Endothelial cell (in vitro differentiated cells): ENCODE measurements around the gene CHCHD6. TPM values are rescaled to one million over a fixed set of nuclear protein-coding genes. Genes with fewer than 3 reads are reported as not detected.
"Not testable (repeated sequence)": the region's sequence is repeated elsewhere in the genome, so short reads cannot be mapped to it uniquely, and the experiment has no call there.

Experiments
- DNase-seq: peaks from one replicate; pipeline ENCODE4 v3.0.0; 2021; ENCODE audit warnings: low spot score
- H3K27ac Mint-ChIP-seq: one replicate; pipeline ENCODE4 v1.8.0; 2021; ENCODE audit warnings: mixed read lengths, inconsistent platforms; ENCODE audit not compliant: unreplicated experiment
- H3K27me3 Mint-ChIP-seq: one replicate; pipeline ENCODE4 v1.8.0; 2021; ENCODE audit warnings: mild to moderate bottlenecking, moderate library complexity, mixed read lengths, inconsistent platforms; ENCODE audit not compliant: unreplicated experiment
- H3K36me3 Mint-ChIP-seq: one replicate; pipeline ENCODE4 v1.8.0; 2021; ENCODE audit warnings: mild to moderate bottlenecking, low read depth, mixed read lengths, inconsistent platforms; ENCODE audit not compliant: unreplicated experiment
- H3K4me1 Mint-ChIP-seq: one replicate; pipeline ENCODE4 v1.8.0; 2021; ENCODE audit warnings: mild to moderate bottlenecking, mixed read lengths, inconsistent platforms; ENCODE audit not compliant: unreplicated experiment
- H3K4me3 Mint-ChIP-seq: one replicate; pipeline ENCODE4 v1.8.0; 2021; ENCODE audit warnings: mild to moderate bottlenecking, mixed read lengths, inconsistent platforms; ENCODE audit not compliant: unreplicated experiment
- H3K9me3 Mint-ChIP-seq: one replicate; pipeline ENCODE4 v1.8.0; 2021; ENCODE audit warnings: mixed read lengths, inconsistent platforms; ENCODE audit not compliant: unreplicated experiment
- CTCF ChIP-seq: fragments of 200-600 bp; sonication (generic); IDR thresholded peaks from one replicate; pipeline ENCODE4 v1.5.0; 2021; ENCODE audit warnings: antibody characterized with exemption; ENCODE audit not compliant: unreplicated experiment
- total RNA-seq: library from RNA; stranded (reverse); fragmentation: NEBNext Ultra II Directional; extraction: Animal tissue kit (Norgen Biotek cat#: 25700); gene quantifications from one replicate; pipeline ENCODE4 v1.2.1, GENCODE V29; 2021; ENCODE audit not compliant: unreplicated experiment

CHCHD6 gene
- total RNA-seq, 1 donor from 2014 or later, result 9.2 TPM

GRCh38 chr3:126799099-126799498 lies 95.1 kb downstream of the CHCHD6 start:
- no peak for DNase-seq
- no peak overlapping the region for H3K4me3 Mint-ChIP-seq
- H3K27ac Mint-ChIP-seq, result no peak overlapping the region
- H3K36me3 Mint-ChIP-seq, result peaks cover 12% of the 10 kb centered on the region
- TF ChIP-seq CTCF, result no peak
- H3K4me1 Mint-ChIP-seq, result peaks cover 13% of the 10 kb centered on the region
- H3K27me3 Mint-ChIP-seq, result peaks cover 5% of the 10 kb centered on the region
- H3K9me3 Mint-ChIP-seq, result peaks cover 17% of the 10 kb centered on the region

- Mint-ChIP-seq H3K9me3 (peaks cover 17% of the 10 kb centered on the region), H3K4me1 (peaks cover 13% of the 10 kb centered on the region), H3K36me3 (peaks cover 12% of the 10 kb centered on the region)
- not testable (repeated sequence) for H3K27ac Mint-ChIP-seq, DNase-seq, H3K4me3 Mint-ChIP-seq, H3K27me3 Mint-ChIP-seq
Measured at GRCh38 chr3:126801312-126801711, 97.3 kb downstream of the CHCHD6 start.

- Mint-ChIP-seq H3K9me3 (peaks cover under 1% of the 10 kb centered on the region), H3K4me3 (no peak overlapping the region), H3K27me3 (no peaks in the 10 kb centered on the region), H3K27ac (no peak overlapping the region), H3K4me1 (no peaks in the 10 kb centered on the region), H3K36me3 (no peaks in the 10 kb centered on the region)
- DNase-seq, result no peak
- TF ChIP-seq CTCF, result no peak
Measured at GRCh38 chr3:126807795-126808194, 103.8 kb downstream of the CHCHD6 start.

- Mint-ChIP-seq H3K27me3 (no peaks in the 10 kb centered on the region), H3K9me3 (no peaks in the 10 kb centered on the region), H3K4me3 (no peak overlapping the region), H3K4me1 (peaks cover 7% of the 10 kb centered on the region), H3K36me3 (no peaks in the 10 kb centered on the region), H3K27ac (no peak overlapping the region)
- no peak for TF ChIP-seq CTCF
- DNase-seq, result no peak
Measured at GRCh38 chr3:126811530-126811929, 107.5 kb downstream of the CHCHD6 start.

- Mint-ChIP-seq H3K27ac (no peak overlapping the region), H3K4me1 (peaks cover 22% of the 10 kb centered on the region), H3K27me3 (peaks cover 2% of the 10 kb centered on the region), H3K36me3 (no peaks in the 10 kb centered on the region), H3K4me3 (no peak overlapping the region), H3K9me3 (no peaks in the 10 kb centered on the region)
- no peak for TF ChIP-seq CTCF
- no peak for DNase-seq
Measured at GRCh38 chr3:126816298-126816697, 112.3 kb downstream of the CHCHD6 start.
